ENCODE data around the gene GSK3A.

Gene GSK3A

GRCh38 chr19:42242512-42243409 is at the start of gene GSK3A:
TSS of gene GSK3A (minus strand) at chr19:42242602. CDS start at chr19:42242465, 137 bp downstream.
- DNase-seq (ENCODE audit: low read depth) = peak; percentile 94

DNA sequence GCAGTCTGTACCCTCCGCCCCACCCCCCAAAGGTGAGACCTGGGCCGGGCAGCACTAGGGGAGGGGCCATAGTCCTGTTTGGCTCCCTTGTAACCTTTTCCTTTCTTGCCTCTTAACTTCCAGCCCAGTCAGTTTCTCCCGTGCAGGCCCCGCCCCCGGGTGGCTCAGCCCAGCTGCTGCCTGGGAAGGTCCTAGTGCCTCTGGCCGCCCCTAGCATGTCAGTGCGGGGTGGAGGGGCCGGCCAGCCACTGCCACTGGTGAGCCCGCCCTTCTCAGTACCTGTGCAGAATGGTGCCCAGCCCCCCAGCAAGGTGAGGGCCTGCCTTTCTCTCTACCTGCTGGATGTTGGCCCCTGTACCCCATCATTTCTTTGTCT is 49.0 kb upstream of the GSK3A start:
- no peak for DNase-seq (ENCODE audit: low read depth)

DNA sequence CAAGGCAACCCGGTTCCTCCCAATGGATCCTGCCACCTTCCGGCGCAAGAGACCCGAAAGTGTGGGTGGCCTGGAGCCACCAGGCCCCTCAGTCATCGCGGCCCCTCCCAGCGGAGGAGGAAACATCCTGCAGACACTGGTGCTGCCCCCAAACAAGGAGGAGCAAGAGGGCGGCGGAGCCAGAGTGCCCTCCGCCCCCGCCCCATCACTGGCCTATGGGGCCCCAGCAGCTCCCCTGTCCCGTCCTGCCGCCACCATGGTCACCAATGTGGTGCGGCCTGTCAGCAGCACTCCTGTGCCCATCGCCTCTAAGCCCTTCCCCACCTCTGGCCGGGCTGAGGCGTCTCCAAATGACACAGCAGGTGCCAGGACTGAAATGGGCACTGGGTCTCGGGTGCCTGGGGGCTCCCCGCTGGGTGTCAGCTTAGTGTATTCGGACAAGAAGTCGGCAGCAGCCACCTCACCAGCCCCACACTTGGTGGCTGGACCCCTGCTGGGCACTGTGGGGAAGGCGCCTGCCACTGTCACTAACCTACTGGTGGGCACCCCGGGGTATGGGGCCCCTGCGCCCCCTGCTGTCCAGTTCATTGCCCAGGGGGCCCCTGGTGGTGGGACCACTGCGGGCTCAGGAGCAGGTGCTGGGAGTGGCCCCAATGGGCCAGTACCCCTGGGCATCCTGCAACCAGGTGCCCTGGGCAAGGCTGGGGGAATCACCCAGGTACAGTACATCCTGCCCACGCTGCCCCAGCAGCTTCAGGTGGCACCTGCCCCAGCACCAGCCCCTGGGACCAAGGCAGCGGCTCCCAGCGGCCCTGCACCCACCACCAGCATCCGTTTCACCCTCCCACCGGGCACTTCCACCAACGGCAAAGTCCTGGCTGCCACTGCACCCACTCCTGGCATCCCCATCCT is 48.4 kb upstream of the GSK3A start:
- no peak for DNase-seq (ENCODE audit: low read depth)

DNA sequence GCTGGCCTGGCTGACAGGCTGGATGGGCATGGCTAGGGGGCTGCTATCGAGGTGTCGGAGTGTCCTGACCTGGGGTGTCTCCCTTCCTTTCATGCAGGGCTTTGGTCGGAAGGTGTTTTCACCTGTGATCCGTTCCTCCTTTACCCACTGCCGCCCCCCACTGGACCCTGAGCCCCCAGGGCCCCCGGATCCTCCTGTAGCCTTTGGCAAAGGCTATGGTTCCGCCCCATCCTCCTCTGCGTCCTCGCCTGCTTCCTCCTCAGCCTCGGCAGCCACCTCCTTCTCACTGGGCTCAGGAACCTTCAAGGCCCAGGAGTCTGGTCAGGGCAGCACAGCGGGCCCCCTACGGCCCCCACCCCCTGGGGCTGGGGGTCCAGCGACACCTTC is 47.7 kb upstream of the GSK3A start:
- DNase-seq (ENCODE audit: low read depth) = no peak

- DNase-seq (ENCODE audit: low read depth) = no peak
Measured at GRCh38 chr19:42289556-42290041, 47.2 kb upstream of the GSK3A start.

DNA sequence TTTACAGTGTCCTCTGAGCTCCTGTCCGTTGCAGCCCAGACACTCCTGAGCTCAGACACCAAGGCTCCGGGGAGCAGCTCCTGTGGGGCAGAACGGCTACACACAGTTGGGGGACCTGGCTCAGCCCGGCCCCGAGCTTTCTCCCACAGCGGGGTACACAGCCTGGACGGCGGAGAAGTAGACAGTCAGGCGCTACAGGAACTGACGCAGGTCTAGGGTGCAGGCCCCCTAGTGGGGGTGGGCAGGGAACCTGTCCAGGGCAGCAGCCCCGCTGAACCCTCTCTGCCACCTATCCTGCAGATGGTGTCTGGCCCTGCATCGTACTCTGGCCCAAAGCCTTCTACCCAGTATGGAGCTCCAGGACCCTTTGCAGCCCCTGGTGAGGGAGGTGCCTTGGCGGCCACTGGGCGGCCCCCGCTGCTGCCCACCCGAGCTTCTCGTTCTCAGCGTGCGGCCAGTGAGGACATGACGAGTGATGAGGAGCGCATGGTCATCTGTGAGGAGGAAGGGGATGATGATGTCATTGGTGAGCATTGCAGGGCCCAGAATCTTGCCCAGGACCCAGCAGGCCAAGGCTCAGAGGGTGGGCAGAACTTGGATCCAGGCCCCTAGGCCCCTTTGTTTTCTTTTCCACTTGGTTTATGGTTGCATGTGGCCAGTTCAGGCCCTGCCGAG is 46.6 kb upstream of the GSK3A start:
- no peak for DNase-seq (ENCODE audit: low read depth)

DNA sequence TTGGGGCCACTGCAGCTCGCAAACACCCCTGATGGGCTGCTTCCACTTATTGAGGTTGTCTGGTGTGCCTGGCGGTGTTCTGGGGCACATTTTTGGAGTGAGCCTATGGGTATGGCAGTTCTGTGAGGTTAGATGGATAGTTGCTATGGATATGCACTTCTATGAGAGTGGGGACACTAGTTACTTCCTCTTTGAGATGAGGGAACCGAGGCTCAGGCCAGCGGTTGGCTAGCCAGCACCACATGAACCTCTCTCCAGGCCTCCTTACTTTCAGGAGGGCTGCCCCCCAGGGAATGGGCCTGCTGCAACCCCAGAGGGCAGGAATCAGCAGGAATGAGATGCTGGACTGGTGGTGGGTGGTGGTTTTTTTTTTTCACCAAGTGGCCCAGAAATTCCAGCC is 46.0 kb upstream of the GSK3A start:
- no peak for DNase-seq (ENCODE audit: low read depth)

GRCh38 chr19:42287827-42288107 is 45.4 kb upstream of the GSK3A start:
- no peak for DNase-seq (ENCODE audit: low read depth)

GRCh38 chr19:42287017-42287826 is 44.8 kb upstream of the GSK3A start:
- DNase-seq (ENCODE audit: low read depth) = no peak

- DNase-seq (ENCODE audit: low read depth) = no peak
Measured at GRCh38 chr19:42286349-42287016, 44.1 kb upstream of the GSK3A start.

GRCh38 chr19:42285988-42286348 is 43.6 kb upstream of the GSK3A start:
- DNase-seq (ENCODE audit: low read depth) = no peak

DNA sequence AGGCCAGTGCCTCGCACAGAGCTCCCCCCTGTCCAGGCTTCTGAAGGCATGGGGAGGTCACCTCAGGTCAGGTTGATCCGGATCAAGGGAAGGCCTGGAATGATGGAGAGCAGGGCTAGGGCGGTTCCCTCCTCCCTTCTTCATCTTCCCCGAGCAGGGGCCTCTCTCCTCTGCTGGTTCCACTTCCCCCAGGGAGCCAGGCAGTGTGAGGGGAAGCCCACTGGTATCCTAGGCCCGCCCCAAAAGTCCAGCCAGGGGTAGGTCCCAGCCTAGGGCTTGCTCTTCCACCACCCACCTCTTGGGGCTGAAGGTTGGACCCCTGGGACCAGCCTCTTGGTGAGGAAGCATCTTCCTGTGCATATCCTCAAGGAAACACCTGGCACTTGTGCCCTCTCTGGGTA is 43.1 kb upstream of the GSK3A start:
- no peak for DNase-seq (ENCODE audit: low read depth)

GRCh38 chr19:42284591-42285341 is 42.4 kb upstream of the GSK3A start:
- no peak for DNase-seq (ENCODE audit: low read depth)

DNA sequence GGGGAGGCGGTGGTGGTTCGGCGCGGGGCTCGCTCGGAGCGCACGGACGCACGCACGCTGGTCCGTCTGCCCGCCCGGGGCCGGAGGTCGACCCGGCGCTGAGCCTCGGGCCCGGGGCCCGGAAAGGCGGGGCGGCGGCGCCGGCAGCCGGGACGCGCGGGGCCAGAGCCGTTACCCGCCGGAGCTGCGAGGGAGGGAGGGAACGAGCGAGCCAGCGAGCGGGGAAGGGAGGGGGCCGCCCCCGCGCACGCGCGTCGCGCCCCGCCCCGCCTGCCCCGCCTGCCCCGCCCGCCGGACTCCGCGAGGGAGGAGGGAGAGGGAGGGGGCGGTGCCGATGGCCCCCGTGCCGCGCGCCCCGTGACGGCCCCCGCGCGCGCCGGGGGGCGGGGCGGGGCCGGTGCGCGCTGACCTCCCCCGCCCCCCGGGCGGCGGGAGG is 41.7 kb upstream of the GSK3A start:
- no peak for DNase-seq (ENCODE audit: low read depth)

GRCh38 chr19:42283188-42284065 is 41.0 kb upstream of the GSK3A start:
- DNase-seq (ENCODE audit: low read depth) = peak; percentile 56

DNA sequence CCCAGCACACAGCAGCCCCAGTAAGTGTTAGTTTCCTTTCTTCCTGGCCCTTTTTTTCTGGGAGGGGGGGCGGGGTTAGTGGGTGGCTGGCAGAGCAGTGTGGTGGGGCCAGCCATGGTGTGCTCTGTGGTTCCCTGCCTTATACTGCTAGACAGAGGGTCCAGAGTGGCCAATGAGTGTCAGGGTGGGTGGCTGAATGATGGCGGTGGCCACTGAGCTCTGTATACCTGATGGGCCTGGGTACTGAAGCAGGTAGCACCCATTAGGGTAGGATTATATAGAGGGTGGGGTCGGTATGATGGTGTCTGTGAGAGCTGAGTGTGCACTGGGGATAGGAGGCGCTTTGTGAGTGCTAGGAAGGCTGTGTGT is 40.4 kb upstream of the GSK3A start:
- no peak for DNase-seq (ENCODE audit: low read depth)

DNA sequence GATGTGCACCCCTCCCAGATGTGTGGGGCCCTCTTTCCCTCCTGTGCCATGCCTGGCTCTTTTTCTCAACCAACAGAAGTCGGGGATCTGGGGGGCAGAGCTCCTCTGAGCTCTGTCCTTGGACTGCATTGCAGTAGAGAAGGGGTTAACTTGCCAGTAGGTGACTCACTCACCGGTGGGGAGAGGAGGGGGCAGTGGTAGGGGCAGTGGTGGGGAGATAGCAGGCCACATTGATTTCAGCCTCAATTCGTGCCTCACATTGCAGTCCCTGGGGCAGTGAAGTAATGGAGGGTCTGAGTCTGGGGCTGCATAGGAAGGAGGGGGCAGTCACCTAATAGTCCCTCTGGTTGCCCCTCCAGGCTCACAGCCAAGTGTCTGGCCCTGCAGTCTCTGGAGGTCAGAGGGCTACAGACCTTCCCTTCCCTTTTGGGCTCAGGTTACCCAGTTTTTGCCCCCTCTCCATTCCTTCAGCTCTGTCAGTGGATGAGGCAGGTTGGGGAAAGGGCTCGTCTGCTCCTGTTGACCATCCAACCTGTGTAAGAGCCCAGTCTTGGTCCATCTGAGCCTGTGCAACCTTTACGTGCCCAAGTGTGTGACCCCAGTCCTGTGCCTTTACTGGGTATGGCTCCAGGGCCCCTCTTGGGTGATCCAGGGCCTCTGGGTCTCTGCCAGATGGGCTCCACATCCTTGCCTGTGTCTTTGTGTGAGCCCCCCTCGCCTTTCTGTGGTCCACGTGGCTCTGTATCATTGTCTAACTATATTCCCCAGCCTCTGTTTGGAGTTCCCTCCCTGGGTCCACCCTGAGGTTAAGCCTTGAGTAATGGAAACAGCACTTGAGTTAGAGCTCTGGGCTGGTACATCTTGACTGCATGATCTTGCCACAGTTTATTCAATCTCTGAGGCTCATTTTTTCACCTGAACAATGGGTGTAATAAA is 39.7 kb upstream of the GSK3A start:
- no peak for DNase-seq (ENCODE audit: low read depth)

DNA sequence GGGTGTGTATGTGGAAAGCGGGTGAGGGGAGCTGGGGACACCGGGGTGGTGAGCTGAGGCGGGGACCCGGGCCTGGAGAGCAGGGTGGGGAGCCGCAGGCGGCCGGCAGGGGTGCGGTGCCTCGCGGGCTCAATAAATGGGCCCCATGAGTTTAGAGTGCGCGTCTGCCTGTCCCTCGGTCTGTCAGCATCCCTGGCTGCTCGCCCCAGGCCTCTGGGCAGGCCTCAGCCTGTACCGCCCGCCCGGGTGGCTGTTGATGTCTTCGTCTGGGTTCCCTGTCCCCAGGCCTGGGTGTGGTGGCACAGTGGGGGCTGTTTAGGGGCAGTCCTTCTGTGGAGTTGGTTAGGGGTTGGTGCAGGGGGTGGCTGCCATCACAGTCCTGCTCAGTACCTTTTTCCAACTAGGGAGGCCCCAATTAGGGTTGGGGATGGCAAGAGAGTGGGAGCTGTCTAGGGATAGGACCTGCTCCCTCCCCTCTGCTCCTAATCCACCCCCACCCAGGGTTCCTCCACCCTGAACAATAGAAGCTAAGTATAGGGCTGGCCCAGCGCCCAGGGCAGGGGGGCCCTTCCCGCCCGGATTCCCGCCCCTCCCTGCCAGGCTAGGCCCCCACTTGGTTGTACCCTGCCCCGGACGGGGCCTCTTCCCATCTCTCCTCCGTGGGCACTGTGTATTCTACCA is 38.9 kb upstream of the GSK3A start:
- DNase-seq (ENCODE audit: low read depth) = no peak

Measured in HS-5 (cell line).